Measurements from ENCODE around the gene PPM1F.
"Not testable (repeated sequence)": the region's sequence is repeated elsewhere in the genome, so short reads cannot be mapped to it uniquely, and the experiment has no call there.

PPM1F gene

GRCh38 chr22:21926728-21927127 lies 25.9 kb downstream of the PPM1F start:
- FAIRE-seq (no peak), DNase-seq (ENCODE audit: extremely low spot score, insufficient read length, low read depth) (no peak)

GRCh38 chr22:21923163-21923561 lies 29.5 kb downstream of the PPM1F start:
- FAIRE-seq (no peak), DNase-seq (ENCODE audit: extremely low spot score, insufficient read length, low read depth) (no peak)

- FAIRE-seq, result no peak
- DNase-seq (ENCODE audit: extremely low spot score, insufficient read length, low read depth), result no peak
Measured at GRCh38 chr22:21922370-21923162, 30.1 kb downstream of the PPM1F start.

- no peak for DNase-seq (ENCODE audit: extremely low spot score, insufficient read length, low read depth)
- no peak for FAIRE-seq
Measured at GRCh38 chr22:21921729-21922128, 30.9 kb downstream of the PPM1F start.

- FAIRE-seq, result no peak
- no peak for DNase-seq (ENCODE audit: extremely low spot score, insufficient read length, low read depth)
Measured at GRCh38 chr22:21921184-21921721, 31.4 kb downstream of the PPM1F start.

- FAIRE-seq (no peak), DNase-seq (ENCODE audit: extremely low spot score, insufficient read length, low read depth) (no peak)
Measured at GRCh38 chr22:21920341-21921183, 32.1 kb downstream of the PPM1F start.

GRCh38 chr22:21919526-21920307 lies 32.9 kb downstream of the PPM1F start:
- FAIRE-seq (no peak), DNase-seq (ENCODE audit: extremely low spot score, insufficient read length, low read depth) (no peak)

GRCh38 chr22:21918466-21919185 lies 34.0 kb downstream of the PPM1F start:
- FAIRE-seq (no peak), DNase-seq (ENCODE audit: extremely low spot score, insufficient read length, low read depth) (no peak)

- FAIRE-seq, result no peak
- no peak for DNase-seq (ENCODE audit: extremely low spot score, insufficient read length, low read depth)
Measured at GRCh38 chr22:21917959-21918261, 34.7 kb downstream of the PPM1F start.

GRCh38 chr22:21917181-21917958 lies 35.3 kb downstream of the PPM1F start:
- no peak for DNase-seq (ENCODE audit: extremely low spot score, insufficient read length, low read depth)
- no peak for FAIRE-seq

- DNase-seq (ENCODE audit: extremely low spot score, insufficient read length, low read depth) (no peak), FAIRE-seq (no peak)
Measured at GRCh38 chr22:21916309-21916918, 36.2 kb downstream of the PPM1F start.

- DNase-seq (ENCODE audit: extremely low spot score, insufficient read length, low read depth), result no peak
- no peak for FAIRE-seq
Measured at GRCh38 chr22:21915624-21916308, 36.9 kb downstream of the PPM1F start.

- FAIRE-seq; DNase-seq (ENCODE audit: extremely low spot score, insufficient read length, low read depth): not testable (repeated sequence)
Measured at GRCh38 chr22:21914033-21914642, 38.5 kb downstream of the PPM1F start.

- not testable (repeated sequence) for FAIRE-seq; DNase-seq (ENCODE audit: extremely low spot score, insufficient read length, low read depth)
Measured at GRCh38 chr22:21910367-21910766, 42.3 kb downstream of the PPM1F start.

- FAIRE-seq, result no peak
- no peak for DNase-seq (ENCODE audit: extremely low spot score, insufficient read length, low read depth)
Measured at GRCh38 chr22:21909871-21910270, 42.8 kb downstream of the PPM1F start.

GRCh38 chr22:21907638-21908522 lies 44.8 kb downstream of the PPM1F start:
- FAIRE-seq (no peak), DNase-seq (ENCODE audit: extremely low spot score, insufficient read length, low read depth) (no peak)

- DNase-seq (ENCODE audit: extremely low spot score, insufficient read length, low read depth); FAIRE-seq: not testable (repeated sequence)
Measured at GRCh38 chr22:21905234-21905633, 47.4 kb downstream of the PPM1F start.
